ENCODE results near the gene SENP2.
"Not testable (repeated sequence)": the region's sequence is repeated elsewhere in the genome, so short reads cannot be mapped to it uniquely, and the experiment has no call there.

SENP2 gene

DNA sequence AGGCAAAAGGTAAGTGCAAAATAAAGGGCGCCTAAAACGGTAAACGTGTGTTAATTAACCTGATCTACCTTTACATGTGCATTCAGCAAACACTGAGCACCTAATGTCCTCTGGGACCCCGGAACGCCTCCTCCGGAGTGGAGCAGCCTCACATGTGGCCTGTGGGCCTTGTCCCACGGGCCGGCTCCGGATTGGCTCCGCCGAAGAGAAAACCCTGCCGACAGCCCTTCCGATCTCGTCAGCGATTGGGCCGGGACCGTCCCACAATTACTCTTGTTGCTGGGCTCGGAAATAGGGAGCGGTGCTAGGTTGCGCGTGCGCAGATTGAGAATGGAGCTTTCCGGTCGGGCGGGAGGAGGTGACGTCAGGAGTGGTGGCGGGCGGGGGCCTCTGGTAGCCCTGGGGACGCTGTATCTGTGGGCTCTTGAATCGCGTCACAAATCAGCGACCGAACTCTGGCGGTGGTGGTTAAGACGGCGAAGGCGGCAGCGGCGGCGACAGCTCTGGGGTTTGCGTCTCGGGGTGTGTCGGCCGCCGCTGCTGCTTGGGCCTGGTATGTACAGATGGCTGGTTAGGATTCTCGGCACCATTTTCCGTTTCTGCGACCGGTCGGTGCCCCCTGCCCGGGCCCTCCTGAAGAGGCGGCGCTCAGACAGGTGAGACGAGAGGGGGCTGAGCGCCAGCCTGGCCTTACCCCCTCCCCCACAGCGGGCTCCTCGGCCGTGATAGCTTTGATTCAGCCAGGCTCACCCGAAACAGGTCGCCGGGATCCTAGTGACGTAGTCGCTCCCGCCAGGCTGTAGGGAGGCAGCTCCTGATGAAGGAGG lies at the start of gene SENP2:
Gene SENP2, plus strand, starts transcription at position 437 of the 827 bp plus-strand sequence. Its CDS starts 119 bp downstream, at position 556.
- peak; percentile 99 for DNase-seq (ENCODE audit: low read depth)

DNA sequence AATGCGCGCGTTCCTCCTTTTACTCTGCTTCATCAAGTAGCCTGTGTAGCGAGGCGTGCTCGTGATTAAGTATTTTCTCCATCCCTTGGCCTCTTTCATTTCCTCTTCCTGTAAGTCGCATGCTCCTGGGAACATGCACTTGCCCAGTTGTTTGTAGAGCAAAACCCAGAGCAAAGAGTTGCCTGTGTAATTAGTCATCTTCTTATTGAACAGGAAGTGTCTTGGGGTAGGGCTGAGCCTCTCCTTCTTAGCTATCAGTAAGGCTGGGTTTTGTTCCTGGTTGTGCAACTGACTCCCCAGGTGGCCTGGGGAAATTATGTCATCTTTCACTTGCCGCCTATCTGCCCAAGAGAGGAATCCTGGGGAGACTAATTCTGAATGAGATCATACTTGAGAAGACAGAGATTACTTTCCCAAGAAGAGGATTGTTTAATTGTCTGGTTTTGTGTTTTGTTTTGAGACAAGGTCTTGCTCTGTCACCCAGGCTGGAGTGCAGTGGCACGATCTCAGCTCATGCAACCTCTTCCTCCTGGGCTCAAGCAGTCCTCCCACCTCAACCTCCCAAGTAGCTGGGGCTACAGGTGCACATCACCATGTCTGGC lies 48.6 kb upstream of the SENP2 start:
- DNase-seq (ENCODE audit: low read depth): no peak

- no peak for DNase-seq (ENCODE audit: low read depth)
Measured at GRCh38 chr3:185539934-185540333, 46.2 kb upstream of the SENP2 start.

GRCh38 chr3:185540695-185541094 lies 45.4 kb upstream of the SENP2 start:
- no peak for DNase-seq (ENCODE audit: low read depth)

DNA sequence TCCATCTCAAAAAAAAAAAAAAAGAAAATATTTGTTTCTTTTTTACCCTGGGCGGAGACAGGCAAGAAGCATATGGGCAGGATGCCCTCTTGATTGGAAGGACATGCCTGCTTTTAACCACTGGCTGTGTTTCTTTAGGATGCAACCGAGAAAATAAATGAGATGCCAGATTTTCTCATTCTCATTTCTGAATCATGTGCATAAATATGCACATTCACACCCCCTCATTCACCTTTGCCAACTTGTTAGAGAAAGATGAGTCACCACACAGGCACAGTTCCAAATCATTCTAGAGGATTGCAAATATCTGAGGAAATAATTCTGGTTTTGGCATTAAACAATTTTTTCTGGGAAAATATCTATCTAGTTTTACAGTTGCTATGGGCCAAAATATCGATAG lies 37.0 kb upstream of the SENP2 start:
- no peak for DNase-seq (ENCODE audit: low read depth)

GRCh38 chr3:185549651-185550111 lies 36.4 kb upstream of the SENP2 start:
- no peak for DNase-seq (ENCODE audit: low read depth)

DNA sequence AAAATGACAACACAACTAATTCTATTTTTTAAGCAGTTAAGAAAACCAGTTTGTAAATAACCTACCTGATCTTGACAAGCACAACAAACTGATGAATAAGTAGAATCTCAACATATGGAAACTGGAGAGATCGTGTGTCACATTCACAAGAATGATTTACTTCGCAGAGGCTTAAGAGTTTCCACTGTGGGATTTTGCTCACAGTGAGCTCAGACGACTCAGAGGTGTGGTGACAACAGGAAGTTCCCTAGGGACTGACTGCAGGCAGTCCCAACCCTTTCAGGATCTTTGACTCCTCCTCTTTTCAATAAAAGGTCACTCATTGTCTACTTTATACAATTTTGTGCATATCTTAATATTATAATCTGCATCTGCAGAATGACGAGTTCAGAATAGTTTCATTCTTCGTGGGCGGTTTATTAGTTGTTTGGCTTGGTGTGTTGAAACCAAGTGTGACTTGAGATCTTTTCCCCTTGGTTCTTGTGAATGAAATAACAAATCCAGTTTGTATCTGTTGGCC lies 33.7 kb upstream of the SENP2 start, which contains the start of gene LIPH:
Gene LIPH, minus strand, starts transcription at position 231 of the 520 bp plus-strand sequence. Its CDS starts 117 bp downstream, at position 114.
- no peak for DNase-seq (ENCODE audit: low read depth)

- DNase-seq (ENCODE audit: low read depth): no peak
Measured at GRCh38 chr3:185555101-185555501, 31.0 kb upstream of the SENP2 start.

DNA sequence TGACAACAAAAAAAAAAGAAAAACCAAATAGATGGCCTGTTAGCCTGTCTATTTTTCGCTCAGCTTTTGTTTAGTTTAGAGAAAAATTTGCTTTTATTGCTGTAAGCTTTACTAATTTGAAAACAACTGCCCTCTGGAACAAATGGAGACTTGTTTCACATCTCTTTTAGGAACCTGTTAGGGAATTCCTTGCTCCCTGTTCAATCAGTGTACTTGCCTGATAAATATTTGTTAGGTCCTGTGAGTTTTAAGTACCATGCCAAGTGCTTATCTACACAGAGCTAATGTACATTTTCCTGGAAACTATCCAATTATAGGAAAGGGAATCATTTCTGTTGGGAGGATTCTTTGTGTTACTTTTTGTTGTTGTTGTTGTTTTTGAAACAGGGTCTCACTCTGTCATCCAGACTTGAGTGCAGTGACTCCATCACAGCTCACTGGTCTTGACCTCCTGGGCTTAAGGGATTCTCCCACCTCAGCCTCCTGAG lies 30.2 kb upstream of the SENP2 start:
- DNase-seq (ENCODE audit: low read depth): no peak

DNA sequence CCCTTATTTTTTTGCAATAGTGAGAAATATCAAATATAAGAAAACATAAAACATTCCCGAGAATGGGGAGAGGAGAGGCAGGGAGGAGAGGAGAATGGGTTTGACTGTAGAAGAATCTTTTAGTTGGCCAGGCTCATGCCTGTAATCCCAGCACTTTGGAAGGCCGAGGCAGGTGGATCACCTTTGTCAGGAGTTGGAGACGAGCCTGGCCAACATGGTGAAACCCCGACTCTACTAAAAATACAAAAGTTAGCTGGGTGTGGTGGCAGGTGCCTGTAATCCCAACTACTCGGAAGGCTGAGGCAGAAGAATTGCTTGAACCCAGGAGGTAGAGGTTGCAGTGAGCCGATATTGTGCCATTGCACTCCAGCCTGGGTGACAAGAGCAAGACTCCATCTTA lies 29.5 kb upstream of the SENP2 start:
- not testable (repeated sequence) for DNase-seq (ENCODE audit: low read depth)

- DNase-seq (ENCODE audit: low read depth): no peak
Measured at GRCh38 chr3:185558395-185558794, 27.7 kb upstream of the SENP2 start.

DNA sequence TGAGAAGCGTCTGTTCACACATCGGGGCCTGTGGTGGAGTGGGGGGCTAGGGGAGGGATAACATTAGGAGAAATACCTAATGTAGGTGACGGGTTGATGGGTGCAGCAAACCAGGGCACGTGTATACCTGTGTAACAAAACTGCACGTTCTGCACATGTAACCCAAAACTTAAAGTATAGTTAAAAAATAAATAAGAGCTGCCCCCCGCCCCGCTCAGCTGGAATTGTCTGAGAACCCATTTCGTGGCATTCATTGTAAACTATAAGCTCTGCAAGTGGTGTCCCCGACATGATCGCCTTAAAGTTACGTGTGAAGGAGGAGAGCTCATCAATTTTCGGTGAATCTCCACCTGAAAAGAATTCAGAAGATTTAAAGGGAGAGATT lies 26.4 kb upstream of the SENP2 start:
- DNase-seq (ENCODE audit: low read depth): no peak

DNA sequence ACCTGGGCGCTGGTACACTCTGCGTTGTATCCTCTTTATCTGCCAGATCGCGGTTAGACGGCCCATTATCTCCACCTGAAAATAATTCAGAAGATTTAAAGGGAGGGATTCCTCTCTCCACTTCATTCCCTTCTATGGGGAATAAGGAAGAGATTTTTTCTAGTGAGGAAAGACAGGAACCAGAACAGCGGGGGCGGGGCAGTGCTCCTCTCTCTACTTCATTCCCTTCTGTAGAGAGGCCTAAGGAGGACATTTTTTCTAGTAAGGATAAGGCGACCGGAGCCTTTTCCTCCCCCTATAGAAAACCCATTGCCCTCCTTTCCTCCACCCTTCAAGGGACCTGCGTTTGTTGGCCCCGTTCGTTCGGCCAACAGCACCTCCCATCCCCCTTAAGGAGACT lies 25.4 kb upstream of the SENP2 start:
- DNase-seq (ENCODE audit: low read depth): no peak

GRCh38 chr3:185561374-185561943 lies 24.6 kb upstream of the SENP2 start:
- no peak for DNase-seq (ENCODE audit: low read depth)

DNA sequence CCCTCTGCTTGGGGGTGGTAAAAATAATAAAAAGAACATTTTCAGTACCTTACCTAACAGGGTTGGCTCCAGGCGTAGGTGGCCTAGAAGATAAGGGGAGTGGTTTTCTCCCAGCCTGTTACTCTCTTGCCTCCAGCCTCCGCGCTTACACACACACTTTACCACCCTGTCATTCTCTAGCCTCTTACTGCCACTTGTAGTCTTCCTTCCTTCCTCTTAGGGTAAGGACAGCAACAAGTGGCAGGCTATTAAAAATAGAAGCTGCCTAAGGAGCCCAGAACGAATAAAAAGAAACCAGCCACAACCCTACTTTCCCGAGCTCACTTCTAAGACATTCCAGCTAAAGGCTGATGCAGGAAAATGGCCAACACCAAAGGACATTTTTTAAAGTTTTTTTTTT lies 24.1 kb upstream of the SENP2 start:
- DNase-seq (ENCODE audit: low read depth): no peak

- DNase-seq (ENCODE audit: low read depth): no peak
Measured at GRCh38 chr3:185572183-185572582, 13.9 kb upstream of the SENP2 start.

- not testable (repeated sequence) for DNase-seq (ENCODE audit: low read depth)
Measured at GRCh38 chr3:185575108-185575869, 10.8 kb upstream of the SENP2 start.

DNA sequence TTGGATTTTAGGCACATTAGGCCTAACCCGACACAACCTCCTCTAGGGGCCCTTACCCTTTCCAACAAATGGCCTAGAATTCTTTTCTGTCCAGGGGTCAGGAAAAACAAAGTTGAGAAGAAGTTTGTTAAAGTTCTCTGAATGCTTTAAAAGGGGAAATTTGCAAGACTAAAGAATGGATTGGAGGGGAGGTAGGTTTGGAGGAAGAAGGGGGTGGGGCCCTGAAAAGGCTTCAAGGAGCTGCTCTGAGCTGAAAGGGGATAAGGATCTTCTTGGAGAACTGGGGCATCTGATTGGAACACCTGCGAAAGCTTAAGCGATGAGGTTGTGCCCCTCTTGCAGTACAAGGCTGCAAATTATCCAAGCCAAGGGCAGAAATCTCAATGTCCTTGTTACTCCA lies 3.9 kb upstream of the SENP2 start:
- DNase-seq (ENCODE audit: low read depth): no peak

- DNase-seq (ENCODE audit: low read depth): no peak
Measured at GRCh38 chr3:185582871-185583270, 3.2 kb upstream of the SENP2 start.

DNA sequence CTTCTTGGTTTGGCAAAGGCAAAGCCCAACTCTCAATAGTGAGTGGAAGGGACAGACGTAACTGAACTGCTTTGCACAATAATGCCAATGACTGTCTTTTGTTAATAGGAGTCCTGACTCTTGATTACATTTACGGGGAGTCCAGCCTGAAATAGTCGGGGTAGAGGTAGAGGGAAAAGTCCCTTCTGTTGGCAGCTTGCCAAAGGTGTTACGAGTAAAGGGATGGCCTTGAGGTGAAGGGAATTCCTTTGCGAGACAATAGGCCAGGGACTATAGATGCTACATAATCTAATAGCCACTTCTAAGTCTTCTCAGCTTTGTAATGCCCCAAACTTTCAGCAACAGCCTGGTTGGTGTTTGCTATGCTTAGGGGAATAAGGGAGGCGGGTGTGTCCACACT lies 2.2 kb upstream of the SENP2 start:
- no peak for DNase-seq (ENCODE audit: low read depth)

GRCh38 chr3:185584686-185585085 lies 1.4 kb upstream of the SENP2 start:
- no peak for DNase-seq (ENCODE audit: low read depth)

DNA sequence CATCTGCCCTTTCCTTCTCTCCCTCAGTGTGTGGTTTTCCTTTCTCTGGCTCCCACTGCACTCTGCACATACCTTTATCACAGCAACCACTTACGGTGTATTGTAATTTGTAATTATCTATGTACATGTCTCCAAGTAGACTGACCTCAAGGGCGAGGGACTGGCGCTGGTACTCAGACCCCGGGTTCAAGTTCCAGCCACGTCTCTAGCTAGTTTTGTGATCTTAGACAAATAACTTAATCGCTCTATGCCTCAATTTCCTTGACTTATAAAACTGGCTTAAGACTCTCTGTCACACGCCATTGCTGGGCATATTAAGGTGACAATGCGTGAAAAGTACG lies 607 bp upstream of the SENP2 start:
- DNase-seq (ENCODE audit: low read depth): no peak
